DMS114 treated with DMSO at 0.1 percent for 48 hours (cell line): ENCODE data around the gene ZNF750.

ENCODE experiments used
- DNase-seq: peaks from one replicate; lab custom pipeline; 2025; ENCODE audit not compliant: unreplicated experiment; lab: John Stamatoyannopoulos, UW

ZNF750 gene

DNA sequence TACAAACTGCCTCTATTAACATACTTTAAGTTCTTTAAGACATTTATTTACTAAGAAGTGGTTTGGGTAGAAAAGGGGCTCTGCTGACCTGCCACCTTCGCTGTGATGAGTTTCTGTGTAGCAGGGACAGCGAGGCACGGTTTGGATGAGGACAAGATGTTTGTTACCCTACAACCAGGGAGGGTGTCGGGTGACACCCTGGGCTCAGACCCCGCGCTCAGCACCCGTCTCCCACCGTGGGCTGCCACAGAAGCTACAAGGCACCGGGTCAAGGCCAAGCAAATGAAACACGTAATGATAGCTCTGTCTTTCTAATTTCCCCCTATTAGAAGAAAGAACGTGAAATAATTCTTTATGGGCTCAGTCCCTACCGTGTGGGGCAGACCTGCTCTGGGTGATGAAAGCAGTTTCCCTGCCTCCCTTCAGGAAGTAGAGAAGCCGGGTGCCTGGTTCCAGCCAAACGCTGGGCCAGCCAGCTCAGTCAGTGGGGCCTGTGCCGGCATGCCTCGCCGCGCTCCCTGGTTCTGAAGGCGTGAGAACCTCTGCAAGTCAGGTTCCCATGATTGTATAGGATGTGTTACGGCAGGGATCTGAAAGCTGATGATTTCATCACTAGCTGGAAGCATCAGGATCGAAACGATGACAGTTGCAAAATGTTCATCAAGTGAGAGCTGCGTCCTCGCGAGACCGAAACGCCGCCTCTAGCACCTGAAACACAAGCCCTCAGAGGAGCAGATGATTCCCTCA, 3.9 kb downstream of the ZNF750 start:
- DNase-seq, result no peak

DNA sequence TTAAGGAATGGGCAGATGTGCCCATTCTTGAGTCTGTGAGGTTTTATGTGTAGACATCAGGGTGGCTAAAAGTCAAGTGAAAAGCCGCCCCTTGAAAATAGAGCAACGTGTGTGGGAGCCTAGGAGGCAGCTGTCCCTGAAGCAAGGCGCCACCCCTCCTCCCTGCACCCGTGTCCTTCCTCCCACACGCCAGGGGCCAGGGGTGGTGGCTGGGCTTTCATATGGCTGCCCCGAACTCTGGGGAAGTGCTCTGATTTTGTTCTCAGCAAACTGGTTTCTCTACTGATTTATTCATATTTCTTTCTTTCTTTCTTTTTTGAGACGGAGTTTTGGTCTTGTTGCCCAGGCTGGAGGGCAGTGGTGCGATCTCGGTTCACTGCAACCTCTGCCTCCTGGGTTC, 4.7 kb downstream of the ZNF750 start:
- no peak for DNase-seq

DNA sequence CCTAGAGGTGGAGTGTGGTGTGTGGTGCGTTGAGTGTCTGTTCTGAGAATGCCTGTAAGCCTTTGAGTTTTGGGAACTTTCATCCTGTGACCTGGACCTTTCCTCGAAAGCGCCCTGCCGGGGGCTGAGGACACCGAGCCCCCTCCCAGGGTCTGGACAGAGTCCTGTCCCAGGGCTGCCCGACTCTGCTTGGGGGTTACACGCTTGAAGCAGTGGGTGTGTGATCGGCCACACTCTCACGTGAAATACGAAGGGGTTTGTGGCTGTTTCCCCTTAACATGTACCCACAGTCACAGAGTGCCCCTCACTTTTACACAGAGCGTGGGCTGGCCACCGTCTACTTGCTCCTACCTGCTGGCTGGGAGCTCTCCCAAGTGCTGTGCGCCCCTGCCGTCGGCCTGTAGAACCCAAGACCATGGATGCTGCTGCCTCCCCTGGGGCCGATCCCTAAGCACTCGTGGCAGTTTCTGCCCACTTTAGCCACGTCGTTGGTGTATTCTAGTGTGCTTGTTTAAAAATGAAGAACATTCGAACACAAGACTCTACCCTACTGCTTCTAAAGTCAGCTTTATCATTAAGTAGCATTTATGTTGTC, 6.8 kb downstream of the ZNF750 start:
- DNase-seq, result no peak

- DNase-seq, result no peak
Measured at GRCh38 chr17:82832411-82832810, 7.4 kb downstream of the ZNF750 start.

DNA sequence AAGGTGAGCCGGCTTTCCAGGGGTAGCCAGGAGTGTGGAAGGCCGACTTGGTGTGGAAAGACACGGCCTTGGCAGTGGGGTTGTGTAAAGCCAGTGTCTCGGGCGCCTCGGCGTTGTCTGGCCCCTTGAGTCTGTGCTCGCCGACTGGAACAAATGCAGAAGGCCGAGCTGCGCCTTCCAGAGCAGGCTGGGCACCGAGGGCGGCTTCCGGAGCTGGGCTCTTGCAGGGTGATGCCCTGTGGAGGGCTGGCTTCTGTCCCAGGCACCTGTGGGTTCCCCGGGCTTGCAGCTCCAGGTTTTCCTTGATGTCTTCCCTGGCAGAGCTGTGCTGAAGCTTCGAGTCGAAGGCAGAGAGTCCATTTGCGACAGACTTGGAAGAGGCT, 8.0 kb downstream of the ZNF750 start:
- DNase-seq, result no peak

DNA sequence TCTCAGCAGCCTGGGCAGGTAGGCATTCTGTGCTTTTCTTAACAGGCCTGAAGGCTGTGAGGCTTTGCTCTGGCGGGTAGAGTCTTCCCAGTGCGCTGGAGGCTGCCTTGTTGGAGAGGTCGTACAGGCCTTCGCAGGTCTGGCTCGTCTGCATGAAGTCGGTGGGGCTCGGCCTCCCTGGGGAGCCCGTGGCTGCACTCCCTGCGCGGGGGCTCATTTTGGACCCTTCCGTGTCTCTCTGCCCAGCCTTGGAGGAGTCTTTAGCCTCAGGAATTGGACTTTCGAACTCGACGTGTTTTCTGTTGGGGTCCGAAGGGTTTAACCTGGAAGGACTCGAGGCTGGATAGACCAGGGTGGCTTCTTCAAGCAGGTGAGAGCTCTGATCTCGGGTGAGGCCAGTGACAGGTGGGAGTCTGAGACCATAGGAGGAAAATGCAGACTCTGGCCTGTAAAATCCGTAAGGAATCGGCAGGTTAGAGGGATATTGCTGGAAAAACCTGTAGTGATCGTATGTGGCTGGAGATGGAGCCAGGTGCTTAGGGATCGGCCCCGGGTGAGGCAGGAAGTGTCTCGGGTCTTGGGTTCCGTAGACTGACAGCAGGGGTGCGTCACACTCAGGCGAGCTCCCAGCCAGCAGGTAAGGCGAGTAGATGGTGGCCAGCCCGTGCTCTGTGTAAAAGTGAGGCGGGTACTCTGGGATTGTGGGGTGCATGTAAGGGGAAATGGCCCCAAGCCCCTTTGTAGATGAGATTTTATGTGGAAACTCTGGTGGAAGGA, 8.6 kb downstream of the ZNF750 start:
- DNase-seq, result no peak

GRCh38 chr17:82830249-82830661, 9.6 kb downstream of the ZNF750 start:
- no peak for DNase-seq

- no peak for DNase-seq
Measured at GRCh38 chr17:82828875-82829487, 10.8 kb downstream of the ZNF750 start.

DNA sequence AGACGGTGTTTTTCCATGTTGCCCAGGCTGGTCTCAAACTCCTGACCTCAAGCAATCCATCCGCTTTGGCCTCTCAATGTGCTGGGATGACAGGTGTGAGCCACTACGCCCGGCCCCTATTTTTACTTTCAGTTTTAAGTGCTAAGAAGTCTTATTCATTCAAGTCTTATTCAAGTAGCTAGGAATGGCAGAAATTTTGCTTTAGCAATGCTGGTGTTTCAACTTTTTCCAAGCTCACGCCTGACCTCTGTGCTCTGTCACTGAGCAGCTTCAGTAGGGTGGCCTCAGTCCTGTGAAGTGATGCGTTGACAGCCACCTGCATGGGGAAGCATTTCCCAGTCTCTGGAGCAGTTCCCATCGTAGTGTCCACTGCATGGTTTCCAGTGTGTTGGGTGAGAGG, 12.9 kb downstream of the ZNF750 start:
- DNase-seq, result no peak

DNA sequence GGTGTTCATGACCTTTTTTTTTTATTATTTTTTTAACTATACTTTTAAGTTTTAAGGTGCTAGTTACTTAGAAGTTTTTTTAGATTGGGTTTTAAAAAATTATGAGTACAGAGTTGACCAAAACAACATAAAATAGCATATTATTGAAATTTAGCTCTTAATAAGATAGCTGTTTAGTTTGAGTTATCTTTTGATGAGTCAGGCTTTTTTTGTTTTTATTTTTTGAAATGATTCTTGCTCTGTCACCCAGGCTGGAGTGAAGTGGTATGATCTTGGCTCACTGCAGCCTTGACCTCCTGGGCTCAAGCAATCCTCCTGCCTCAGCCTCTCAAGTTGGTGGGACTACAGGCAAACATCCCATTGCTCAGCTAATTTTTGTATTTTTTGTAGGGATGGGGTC, 13.6 kb downstream of the ZNF750 start:
- DNase-seq, result no peak

GRCh38 chr17:82825540-82826124, 14.2 kb downstream of the ZNF750 start:
- no peak for DNase-seq

DNA sequence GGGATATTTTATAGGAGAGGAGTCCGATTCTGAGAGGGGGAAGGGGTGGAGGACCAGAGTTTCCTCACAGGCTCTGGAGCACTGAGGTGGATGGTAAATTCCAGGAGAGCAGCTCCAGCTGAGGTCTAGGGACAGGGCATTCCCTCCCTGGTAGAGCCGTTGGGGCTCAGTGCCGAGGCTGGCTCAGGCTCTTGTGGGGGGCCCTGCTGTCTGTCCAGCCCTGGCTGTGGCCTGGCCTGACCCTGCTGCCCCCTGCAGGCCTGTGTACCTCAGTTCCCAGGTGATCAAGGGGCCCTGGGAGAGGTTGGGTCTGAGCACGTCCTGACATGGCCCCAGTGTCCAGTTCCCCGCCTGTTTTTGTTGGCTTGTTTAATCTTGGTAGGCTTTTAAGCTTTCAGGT, 16.8 kb downstream of the ZNF750 start:
- DNase-seq, result no peak

DNA sequence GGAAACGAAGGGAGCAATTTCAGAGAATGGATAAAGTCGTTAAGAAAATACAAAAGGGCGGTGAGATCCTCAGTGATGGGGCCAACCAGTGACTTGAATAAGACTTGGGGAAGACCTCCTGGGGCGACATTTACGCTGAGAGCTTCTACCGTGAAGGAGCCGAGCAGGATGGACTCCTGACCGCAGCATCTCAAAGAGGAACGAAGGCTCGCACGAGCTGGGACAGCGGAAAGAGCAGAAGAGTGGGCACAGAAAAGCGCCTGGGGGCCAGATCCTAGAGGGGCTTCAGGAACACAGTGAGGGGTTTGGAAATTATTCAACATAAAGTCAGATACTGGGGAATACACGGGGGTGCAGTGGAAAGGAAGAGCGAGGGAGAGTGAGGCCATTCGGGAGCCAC, 17.5 kb downstream of the ZNF750 start:
- DNase-seq, result no peak

DNA sequence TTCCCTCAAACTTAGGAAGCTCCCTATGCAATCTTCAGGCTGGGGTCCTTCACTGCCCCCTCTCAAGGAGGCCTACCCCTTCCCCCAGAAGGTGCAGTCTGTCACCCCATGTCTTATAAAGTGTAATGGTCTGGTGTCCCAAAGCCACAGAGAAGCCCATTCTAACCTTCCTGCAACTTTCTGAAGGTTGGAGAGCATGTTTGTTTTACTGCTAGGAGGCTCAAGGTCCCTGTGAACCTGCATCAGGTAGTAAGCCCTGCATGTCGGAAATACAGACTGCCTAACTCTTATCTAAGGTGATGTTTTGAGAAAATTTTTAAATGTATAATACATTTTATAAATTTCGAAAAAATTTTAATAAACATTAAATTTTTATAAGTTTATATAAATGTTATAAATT, 18.3 kb downstream of the ZNF750 start:
- DNase-seq, result no peak

GRCh38 chr17:82820278-82821251, 19.3 kb downstream of the ZNF750 start:
- no peak for DNase-seq

DNA sequence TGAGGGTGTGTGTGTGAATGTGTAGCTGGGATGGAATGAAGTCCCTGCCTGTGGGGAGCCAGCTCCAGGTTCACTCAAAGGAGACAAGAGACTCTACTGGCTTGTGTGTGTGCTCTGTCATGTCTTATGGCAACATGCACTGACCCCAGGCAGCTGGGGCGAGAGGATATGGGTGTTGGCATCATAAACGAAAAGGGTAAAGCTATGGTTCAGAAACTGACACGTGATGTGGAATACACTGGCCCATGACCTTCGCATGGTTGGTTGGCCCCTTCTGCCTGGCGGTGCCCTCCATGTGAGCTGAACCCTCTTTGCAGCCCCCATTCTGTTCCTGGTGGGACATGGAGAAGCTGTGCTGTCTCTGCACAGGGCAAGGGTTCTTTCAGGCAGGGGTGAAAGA, 21.9 kb downstream of the ZNF750 start:
- no peak for DNase-seq

- DNase-seq, result no peak
Measured at GRCh38 chr17:82816358-82816757, 23.5 kb downstream of the ZNF750 start.

GRCh38 chr17:82815790-82816305, 24.0 kb downstream of the ZNF750 start:
- DNase-seq, result no peak

GRCh38 chr17:82815354-82815753, 24.5 kb downstream of the ZNF750 start:
- no peak for DNase-seq

- DNase-seq, result no peak
Measured at GRCh38 chr17:82814834-82815233, 25.0 kb downstream of the ZNF750 start.
